Activated CD4-positive, alpha-beta T cell treated with anti-CD3 and anti-CD28 coated beads, Interleukin-2, amount 50 U/mL, for 48 hours (primary cell): ENCODE data around the gene COA3.

Experiments
- DNase-seq, 2 experiments: peaks; one replicate each; pipeline ENCODE4 v3.0.0-alpha.2; 2020

Gene COA3

GRCh38 chr17:42748908-42749798 is 49.4 kb downstream of the COA3 start:
- no peak for DNase-seq

- no peak for DNase-seq
Measured at GRCh38 chr17:42748202-42748907, 50.1 kb downstream of the COA3 start.
